Measurements from ENCODE around the gene NIPAL3. TPM values are rescaled to one million over a fixed set of nuclear protein-coding genes. Genes with fewer than 3 reads are reported as not detected.
A peak's percentile ranks its signal among the peaks of the same experiment; 100 is the strongest.

Gene NIPAL3
- 10 to 100 TPM; 30.0 to 38.5 TPM for total RNA-seq

DNA sequence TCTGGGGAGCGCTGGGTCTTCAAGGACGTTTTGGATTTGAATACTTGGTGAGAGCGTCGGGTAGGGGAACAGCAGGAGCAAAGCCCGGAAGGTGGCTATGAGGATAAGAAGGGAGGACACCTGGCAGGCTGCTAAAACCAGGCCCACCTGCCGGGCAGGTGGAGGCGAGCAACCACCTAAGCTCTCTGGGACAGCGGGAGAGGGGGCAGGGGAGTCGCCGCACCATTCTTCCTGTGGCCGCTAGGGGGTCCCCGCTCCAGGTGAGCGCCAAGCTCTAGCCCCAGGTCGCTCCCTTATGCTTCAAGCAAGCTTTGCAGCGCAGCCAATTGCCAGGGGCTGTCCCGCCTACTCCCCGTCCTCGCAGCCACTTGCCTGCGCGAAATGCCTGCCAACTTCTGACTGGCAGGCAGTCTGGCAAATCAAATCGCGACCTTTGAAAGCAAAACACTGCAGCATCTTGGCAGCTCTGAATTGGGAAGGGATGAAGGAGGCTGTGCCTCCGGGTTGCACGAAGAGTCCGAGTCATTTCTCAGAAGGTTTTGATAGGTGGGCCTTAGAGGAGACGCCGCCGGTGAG is at the start of gene NIPAL3:
TSS of gene NIPAL3 (plus strand) at position 469 of the 576 bp plus-strand sequence. CDS start 3,746 bp downstream, outside the sequence.
- H3K4me3 Mint-ChIP-seq = peak within 1 kb of the TSS; percentile 93
- H3K27me3 Mint-ChIP-seq = no peaks in the 10 kb centered on the region
- no peaks in the 10 kb centered on the region for H3K9me3 Mint-ChIP-seq
- peaks cover 31% of the 10 kb centered on the region for H3K36me3 Mint-ChIP-seq (ENCODE audit: low read depth)
- H3K4me1 Mint-ChIP-seq = peaks cover 25% of the 10 kb centered on the region
- ATAC-seq (replicated peaks) = peak; percentile 94
- H3K27ac Mint-ChIP-seq = peak within 1 kb of the TSS; percentile 87

DNA sequence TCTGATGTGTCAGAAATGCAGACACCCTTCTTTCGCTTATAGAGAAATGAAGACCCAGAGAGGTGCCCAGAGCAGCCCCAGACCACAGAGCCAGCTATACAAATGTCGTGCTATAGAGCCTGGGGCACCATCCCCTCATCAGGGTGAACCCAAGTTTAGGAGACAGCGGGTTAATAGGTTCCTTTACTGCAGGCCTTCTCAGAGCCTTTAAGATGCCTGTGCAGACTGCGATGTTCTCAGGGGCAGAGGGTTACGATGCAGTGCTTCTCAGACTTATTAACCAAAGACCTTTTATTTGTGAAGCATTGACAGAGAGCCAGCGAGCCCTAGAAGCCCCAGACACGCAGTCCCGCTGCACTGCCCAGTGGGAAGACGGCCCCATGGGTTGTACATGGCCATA is 48.9 kb upstream of the NIPAL3 start:
- H3K27ac Mint-ChIP-seq = no peak overlapping the region
- ATAC-seq (replicated peaks) = no peak
- H3K4me3 Mint-ChIP-seq = no peak overlapping the region
- H3K4me1 Mint-ChIP-seq = peaks cover 10% of the 10 kb centered on the region
- H3K36me3 Mint-ChIP-seq (ENCODE audit: low read depth) = no peaks in the 10 kb centered on the region
- H3K9me3 Mint-ChIP-seq = no peaks in the 10 kb centered on the region
- H3K27me3 Mint-ChIP-seq = no peaks in the 10 kb centered on the region

GRCh38 chr1:24369199-24369598 is 46.4 kb upstream of the NIPAL3 start:
- H3K36me3 Mint-ChIP-seq (ENCODE audit: low read depth) = no peaks in the 10 kb centered on the region
- H3K9me3 Mint-ChIP-seq = no peaks in the 10 kb centered on the region
- no peaks in the 10 kb centered on the region for H3K27me3 Mint-ChIP-seq
- no peak overlapping the region for H3K4me3 Mint-ChIP-seq
- H3K4me1 Mint-ChIP-seq = peaks cover 10% of the 10 kb centered on the region
- ATAC-seq (replicated peaks) = no peak
- no peak overlapping the region for H3K27ac Mint-ChIP-seq

DNA sequence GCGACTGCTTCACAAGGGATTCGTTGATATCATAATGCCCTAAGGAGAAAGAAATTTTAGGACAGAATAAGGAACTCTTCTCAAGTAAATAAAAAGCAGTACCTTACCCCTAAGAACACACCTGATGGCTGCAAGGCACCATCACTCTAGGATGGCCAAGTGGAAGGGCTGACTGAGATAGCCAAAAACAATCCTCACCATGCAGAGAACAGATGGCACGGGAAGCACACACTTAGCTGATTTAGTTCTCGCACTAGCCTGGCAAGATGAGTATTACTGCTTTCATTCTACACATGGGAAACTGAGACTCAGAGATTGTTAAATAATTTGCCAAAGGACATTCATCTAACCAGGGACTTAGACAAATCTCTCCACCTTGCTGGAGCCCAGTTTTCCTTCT is 45.8 kb upstream of the NIPAL3 start:
- H3K27me3 Mint-ChIP-seq = no peaks in the 10 kb centered on the region
- no peaks in the 10 kb centered on the region for H3K9me3 Mint-ChIP-seq
- ATAC-seq (replicated peaks) = no peak
- no peaks in the 10 kb centered on the region for H3K36me3 Mint-ChIP-seq (ENCODE audit: low read depth)
- H3K27ac Mint-ChIP-seq = no peak overlapping the region
- peaks cover 10% of the 10 kb centered on the region for H3K4me1 Mint-ChIP-seq
- H3K4me3 Mint-ChIP-seq = no peak overlapping the region

- Mint-ChIP-seq H3K27ac (peak overlapping the region; percentile 44), H3K36me3 (ENCODE audit: low read depth) (peaks cover 6% of the 10 kb centered on the region), H3K4me1 (no peaks in the 10 kb centered on the region), H3K4me3 (no peak overlapping the region), H3K9me3 (no peaks in the 10 kb centered on the region), H3K27me3 (no peaks in the 10 kb centered on the region)
- ATAC-seq (replicated peaks) = peak; percentile 77
Observed at GRCh38 chr1:24373044-24373443, 42.6 kb upstream of the NIPAL3 start.

DNA sequence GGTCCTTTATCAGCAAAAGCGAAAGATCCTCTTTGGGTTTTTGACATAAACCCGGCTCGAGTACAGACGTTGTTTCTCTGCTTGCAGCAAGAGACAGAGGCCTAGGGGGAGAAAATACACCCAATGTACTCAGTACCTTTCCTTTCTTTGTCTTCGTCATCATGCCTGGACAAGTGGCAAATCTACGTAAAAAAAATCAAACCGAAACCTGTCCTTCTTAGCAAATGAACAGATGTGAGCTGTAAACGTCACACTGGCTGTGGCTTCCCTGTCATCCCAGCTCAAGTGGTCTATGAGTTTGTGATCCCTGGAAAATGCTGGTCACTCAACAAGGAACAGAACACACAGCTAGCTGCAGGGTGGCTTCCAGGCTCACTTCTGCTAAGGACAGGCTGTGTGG is 41.9 kb upstream of the NIPAL3 start:
- H3K4me3 Mint-ChIP-seq = no peak overlapping the region

DNA sequence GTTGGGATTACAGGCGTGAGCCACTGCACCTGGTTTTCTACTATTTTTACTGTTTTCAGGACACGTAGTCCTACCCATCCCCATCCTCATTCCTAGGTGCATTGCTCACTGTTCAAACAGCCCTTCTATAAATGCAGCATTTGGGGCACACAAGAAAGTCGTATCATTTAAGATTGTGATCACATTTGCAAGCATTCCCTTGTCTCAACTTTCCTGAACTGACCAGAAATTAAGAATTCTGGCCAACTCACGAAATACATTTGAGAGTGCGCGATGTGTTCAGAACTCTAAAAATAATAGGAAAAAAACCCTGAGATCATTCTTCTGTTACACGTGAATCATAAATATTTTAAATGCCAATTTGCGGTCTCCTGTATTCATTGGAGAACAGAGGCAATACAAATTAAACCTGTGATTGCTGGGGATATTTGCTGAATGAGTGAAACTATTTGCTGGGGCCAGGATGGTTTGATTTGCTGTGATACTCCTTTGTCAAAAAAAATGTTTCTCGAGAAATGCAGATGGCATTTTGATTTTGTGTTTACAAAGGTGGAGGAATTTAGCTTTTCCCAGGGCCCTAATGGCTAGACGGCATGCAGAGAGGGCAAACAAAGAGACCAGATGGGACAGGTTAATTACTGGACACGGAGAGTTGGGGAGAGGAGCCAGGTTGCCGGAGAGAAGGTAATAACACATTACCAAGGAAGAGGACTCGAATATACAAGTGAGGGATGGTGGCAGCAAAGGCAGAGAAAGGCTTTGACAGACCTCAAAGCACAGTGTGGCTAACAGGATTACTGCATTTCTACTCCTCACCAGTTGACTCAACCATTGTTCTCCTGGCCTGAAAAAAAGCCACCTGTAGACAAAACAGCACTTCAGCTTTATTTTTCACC is 40.5 kb upstream of the NIPAL3 start:
- peaks cover 14% of the 10 kb centered on the region for H3K36me3 Mint-ChIP-seq (ENCODE audit: low read depth)
- no peaks in the 10 kb centered on the region for H3K9me3 Mint-ChIP-seq
- H3K27ac Mint-ChIP-seq = no peak overlapping the region
- H3K4me1 Mint-ChIP-seq = no peaks in the 10 kb centered on the region
- ATAC-seq (replicated peaks) = no peak
- H3K27me3 Mint-ChIP-seq = no peaks in the 10 kb centered on the region
- H3K4me3 Mint-ChIP-seq = no peak overlapping the region

More for the DNA sequence above, 41.9 kb upstream of the NIPAL3 start:
- no peak for ATAC-seq (replicated peaks)
- Mint-ChIP-seq H3K27me3 (no peaks in the 10 kb centered on the region), H3K9me3 (no peaks in the 10 kb centered on the region), H3K36me3 (ENCODE audit: low read depth) (peaks cover 6% of the 10 kb centered on the region), H3K27ac (peak overlapping the region; percentile 44), H3K4me1 (no peaks in the 10 kb centered on the region)

DNA sequence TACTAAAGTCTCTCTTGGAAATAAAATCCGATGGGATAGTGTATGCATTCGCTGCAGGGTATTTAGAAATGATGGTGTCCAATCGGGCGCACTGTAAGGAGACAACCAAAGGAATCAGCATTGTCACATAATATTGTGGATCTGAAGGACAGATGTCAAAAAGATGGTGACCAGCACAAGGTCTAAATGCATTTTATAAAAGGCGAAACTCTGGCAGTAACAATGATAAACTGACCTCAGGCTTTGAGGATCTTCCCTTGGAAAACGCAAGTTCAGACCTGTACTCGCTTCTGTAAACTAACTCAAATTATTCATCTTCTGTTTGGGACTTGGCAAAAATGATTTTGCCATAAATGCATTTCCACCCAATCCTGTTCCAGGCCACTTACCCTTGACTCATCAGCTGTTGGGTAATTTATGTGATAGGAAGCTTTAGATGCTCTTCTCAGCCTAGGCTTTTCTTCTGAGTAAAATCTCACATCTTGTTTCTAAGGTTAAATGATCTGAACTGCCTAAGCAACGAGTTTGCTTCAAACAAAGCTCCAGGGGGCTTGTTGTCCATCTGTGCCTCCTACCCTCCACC is 35.8 kb upstream of the NIPAL3 start:
- Mint-ChIP-seq H3K4me1 (peaks cover 9% of the 10 kb centered on the region), H3K36me3 (ENCODE audit: low read depth) (peaks cover 20% of the 10 kb centered on the region), H3K9me3 (no peaks in the 10 kb centered on the region), H3K27ac (no peak overlapping the region), H3K27me3 (no peaks in the 10 kb centered on the region), H3K4me3 (no peak overlapping the region)
- ATAC-seq (replicated peaks) = no peak

DNA sequence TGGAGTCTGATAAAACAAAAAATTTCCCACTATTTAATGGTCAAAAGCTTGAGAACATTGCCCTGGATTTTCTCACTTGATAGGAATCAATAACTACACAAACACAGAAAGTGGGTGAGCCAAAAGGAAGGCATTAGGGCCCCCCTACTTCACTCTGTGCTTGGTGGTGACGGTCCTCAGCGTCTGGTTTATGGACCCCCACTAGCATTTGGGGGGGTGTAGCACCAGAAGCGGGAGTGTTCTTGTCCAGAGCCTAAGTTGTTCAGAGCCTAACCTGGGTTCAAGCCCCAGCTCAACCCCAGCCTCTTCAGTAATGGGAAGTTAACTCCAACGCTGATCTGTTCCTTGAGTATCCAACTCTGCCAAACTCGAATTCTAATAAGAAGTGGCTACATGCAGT is 35.1 kb upstream of the NIPAL3 start:
- no peak overlapping the region for H3K4me3 Mint-ChIP-seq
- H3K27me3 Mint-ChIP-seq = no peaks in the 10 kb centered on the region
- ATAC-seq (replicated peaks) = no peak
- H3K27ac Mint-ChIP-seq = no peak overlapping the region
- peaks cover 16% of the 10 kb centered on the region for H3K4me1 Mint-ChIP-seq
- peaks cover 20% of the 10 kb centered on the region for H3K36me3 Mint-ChIP-seq (ENCODE audit: low read depth)
- H3K9me3 Mint-ChIP-seq = no peaks in the 10 kb centered on the region

DNA sequence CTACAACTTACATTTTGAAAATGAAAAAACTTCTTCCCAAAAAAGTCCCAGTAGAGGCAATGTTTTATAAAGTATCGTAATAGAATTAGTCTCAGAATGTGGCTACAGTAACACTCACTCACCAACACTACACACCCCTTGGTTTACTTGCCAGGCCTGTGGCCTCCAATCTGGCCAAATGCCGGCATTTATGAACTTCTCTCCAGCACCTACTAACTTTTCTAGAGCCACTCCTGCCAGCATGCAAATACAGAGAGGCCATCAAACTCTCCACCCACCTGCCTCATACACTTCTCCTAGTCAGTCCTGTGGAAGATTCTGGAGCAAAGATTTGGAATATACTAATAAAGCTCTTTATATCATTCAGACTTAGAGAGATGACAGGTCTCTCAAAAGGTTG is 34.3 kb upstream of the NIPAL3 start:
- Mint-ChIP-seq H3K27ac (peak overlapping the region; percentile 23), H3K36me3 (ENCODE audit: low read depth) (peaks cover 20% of the 10 kb centered on the region), H3K4me3 (no peak overlapping the region), H3K27me3 (no peaks in the 10 kb centered on the region), H3K9me3 (no peaks in the 10 kb centered on the region), H3K4me1 (peaks cover 21% of the 10 kb centered on the region)
- no peak for ATAC-seq (replicated peaks)

DNA sequence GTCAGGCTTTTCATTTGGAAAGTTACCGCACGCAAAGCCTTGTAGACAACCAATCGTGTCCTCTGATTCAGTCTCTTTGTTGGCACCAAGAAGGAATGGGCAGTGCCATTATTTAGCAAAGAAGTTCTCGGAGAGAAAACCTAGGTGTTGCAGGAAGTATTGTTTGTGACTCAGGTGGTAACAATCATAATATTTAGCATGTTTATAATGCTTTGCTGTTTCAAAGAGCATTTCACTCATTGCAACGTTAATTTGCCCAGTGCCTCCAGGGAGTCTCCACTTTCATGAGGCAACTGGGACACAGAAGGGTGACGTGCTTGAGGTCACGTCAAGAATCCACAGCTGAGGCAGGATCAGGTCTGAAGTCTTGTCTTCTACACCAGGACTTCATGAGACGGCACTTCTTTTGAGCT is 33.4 kb upstream of the NIPAL3 start:
- Mint-ChIP-seq H3K27ac (no peak overlapping the region), H3K36me3 (ENCODE audit: low read depth) (peaks cover 20% of the 10 kb centered on the region), H3K4me3 (no peak overlapping the region), H3K27me3 (no peaks in the 10 kb centered on the region), H3K4me1 (peaks cover 29% of the 10 kb centered on the region), H3K9me3 (no peaks in the 10 kb centered on the region)
- ATAC-seq (replicated peaks) = no peak

DNA sequence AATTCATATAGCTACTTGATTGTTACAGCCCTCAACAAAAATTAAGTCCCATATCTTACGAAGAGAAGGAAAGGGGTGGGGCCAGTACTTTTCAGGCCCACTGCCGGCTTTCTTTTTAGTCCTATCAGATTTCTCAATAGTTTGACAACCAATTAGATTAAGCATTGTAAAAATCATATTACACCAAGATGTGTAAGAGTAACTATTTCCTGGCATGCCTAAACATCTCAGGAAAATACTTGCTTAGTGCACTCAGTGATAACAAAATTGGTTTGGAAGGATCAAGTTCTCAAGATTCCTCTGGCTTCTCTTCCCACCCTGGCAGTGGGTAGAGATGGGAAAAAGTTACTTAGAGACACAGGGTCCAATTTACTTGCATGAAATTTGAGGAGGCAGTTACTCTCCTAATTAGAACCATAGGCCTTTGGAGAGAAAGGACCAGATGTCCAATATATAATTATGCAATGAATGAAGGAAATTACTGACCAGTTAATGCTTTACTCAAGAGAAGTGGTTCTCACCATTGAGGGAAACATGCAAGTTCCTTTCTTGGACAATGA is 32.1 kb upstream of the NIPAL3 start:
- peaks cover 14% of the 10 kb centered on the region for H3K36me3 Mint-ChIP-seq (ENCODE audit: low read depth)
- no peak overlapping the region for H3K4me3 Mint-ChIP-seq
- H3K9me3 Mint-ChIP-seq = no peaks in the 10 kb centered on the region
- H3K27ac Mint-ChIP-seq = no peak overlapping the region
- no peak for ATAC-seq (replicated peaks)
- peaks cover 30% of the 10 kb centered on the region for H3K4me1 Mint-ChIP-seq
- H3K27me3 Mint-ChIP-seq = no peaks in the 10 kb centered on the region

DNA sequence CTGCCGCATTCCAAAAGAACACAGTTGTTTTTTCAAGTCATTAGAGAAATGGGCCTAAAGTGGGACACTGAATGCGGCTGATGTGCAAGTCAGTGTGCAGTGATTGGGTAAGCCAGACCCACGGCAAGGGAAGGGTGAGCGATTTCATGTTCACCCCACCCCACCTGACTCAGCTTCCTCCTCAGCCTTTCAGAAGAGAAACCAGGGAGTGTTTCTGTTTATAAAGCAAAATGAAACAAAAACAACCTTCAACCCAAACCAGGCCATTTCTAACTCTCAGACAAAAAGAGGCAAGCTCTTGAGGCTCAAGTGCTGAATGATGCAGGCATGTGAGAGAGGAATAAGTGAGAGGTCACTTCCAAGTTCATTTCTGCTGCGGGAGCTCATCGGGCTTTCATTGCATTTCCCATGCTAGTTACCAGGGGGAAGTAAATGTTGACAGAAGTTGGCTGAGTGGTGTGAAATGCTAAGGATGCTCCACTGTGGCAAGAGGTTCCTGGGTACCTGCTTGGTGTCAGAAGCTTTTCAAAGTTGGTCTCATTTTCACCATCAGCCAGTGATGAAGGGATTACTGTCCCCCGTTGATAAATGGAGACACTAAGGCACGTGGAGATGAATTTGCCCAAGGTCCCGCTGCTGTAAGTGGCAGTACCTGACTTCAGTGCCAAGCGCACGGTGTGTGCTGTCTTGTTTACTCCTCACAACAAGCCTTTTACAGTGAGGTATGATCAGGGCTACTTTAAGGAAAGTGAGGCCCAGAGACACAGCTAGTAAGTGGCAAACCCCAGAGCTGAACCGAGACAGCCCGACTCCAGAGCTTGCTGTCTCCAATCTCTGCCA is 31.1 kb upstream of the NIPAL3 start:
- ATAC-seq (replicated peaks) = peak; percentile 92
- peak overlapping the region; percentile 57 for H3K4me3 Mint-ChIP-seq
- H3K9me3 Mint-ChIP-seq = no peaks in the 10 kb centered on the region
- H3K36me3 Mint-ChIP-seq (ENCODE audit: low read depth) = peaks cover 6% of the 10 kb centered on the region
- no peaks in the 10 kb centered on the region for H3K27me3 Mint-ChIP-seq
- H3K27ac Mint-ChIP-seq = peak overlapping the region; percentile 40
- H3K4me1 Mint-ChIP-seq = peaks cover 30% of the 10 kb centered on the region
